HG02970 (cell line): Measurements from ENCODE around the gene RBSN.

ENCODE experiments used
- ATAC-seq: cut with Tn5 transposase; IDR thresholded peaks from one replicate; pipeline ENCODE4 v1.9.1; 2021; ENCODE audit warnings: mild to moderate bottlenecking, moderate library complexity, moderate number of reproducible peaks; ENCODE audit not compliant: unreplicated experiment, low FRiP score

The RBSN gene

GRCh38 chr3:15023719-15024118, 75.2 kb downstream of the RBSN start:
- no peak for ATAC-seq

- ATAC-seq, result no peak
These were observed 75.7 kb downstream of the RBSN start for GRCh38 chr3:15023249-15023648.
